ENCODE results near the gene HPDL. TPM values are rescaled to one million over a fixed set of nuclear protein-coding genes. Genes with fewer than 3 reads are reported as not detected.
A peak's percentile ranks its signal among the peaks of the same experiment; 100 is the strongest.

Gene HPDL
- total and polyA plus RNA-seq, 10 of the 15 experiments (the other 5 are each of a cell fraction or from before 2014, with no cell fraction given) = 1.3 to 75.5 (median 31.8) TPM

DNA sequence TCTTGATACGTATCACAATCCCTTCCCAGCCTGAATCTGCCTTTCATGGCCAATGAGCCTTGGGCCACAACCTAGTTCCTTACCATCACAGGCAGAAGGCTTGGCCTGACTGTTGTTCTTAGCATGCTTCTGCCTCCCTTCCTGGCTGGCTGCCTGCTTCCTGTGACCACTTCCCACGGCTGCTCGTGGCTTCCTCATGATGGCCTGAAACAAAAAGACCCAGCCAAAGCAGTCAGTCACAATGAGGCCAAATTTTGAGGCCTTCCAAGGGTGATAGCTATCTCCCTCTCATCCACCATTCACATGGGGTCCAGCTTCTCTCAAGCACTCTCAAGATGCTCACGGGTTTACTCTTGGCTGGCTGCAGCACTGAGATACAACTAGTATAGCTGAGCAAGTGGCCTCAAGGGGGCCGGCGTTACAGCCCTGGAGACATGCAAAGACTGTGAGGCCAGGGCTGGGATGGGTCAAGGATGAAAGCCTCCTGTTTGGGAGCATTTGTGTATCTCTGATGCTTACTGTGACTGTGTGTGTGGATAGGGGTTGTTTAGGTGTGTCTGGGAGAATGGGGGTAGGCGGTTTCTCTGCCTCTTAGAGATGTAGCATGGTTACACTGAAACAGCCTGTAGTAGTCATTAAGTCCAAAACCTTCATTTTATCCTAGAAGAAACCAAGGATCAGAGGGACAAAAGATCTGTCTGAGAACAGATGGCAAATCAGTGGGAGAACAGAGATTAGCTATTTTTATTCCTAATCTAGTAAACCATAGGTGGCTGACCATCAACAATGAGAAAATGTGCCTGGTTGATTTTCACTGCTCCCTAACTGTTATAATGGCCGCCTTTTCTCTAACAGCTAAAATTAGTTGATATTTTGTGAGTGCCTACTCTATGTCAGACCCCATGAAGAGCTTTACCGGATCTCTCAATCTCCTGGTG lies 7.9 kb downstream of the HPDL start:
- BruUV-seq (replicated peaks) = no TSS peak
- no peak for FAIRE-seq
- no peak for TF ChIP-seq SREBF1 (IDR thresholded peaks at IDR 0.05; ENCODE audit: low read length)
- no peak for TF ChIP-seq HDAC6 (IDR thresholded peaks at IDR 0.05; ENCODE audit: unreplicated experiment)
- no peak for TF ChIP-seq CBX3 (IDR thresholded peaks at IDR 0.05; ENCODE audit: borderline replicate concordance, low read depth)
- TF ChIP-seq FOXM1 (IDR thresholded peaks at IDR 0.05; ENCODE audit: low read depth, low read length) = no peak
- no peak for TF ChIP-seq SKIL (IDR thresholded peaks at IDR 0.05; ENCODE audit: low read depth, poor library complexity, severe bottlenecking)
- no peak for TF ChIP-seq JUND (IDR thresholded peaks at IDR 0.05; ENCODE audit: low read depth, low read length)
- TF ChIP-seq BMI1 (IDR thresholded peaks at IDR 0.05; ENCODE audit: borderline replicate concordance) = no peak
- TF ChIP-seq CBX5 (IDR thresholded peaks at IDR 0.05; ENCODE audit: low read depth) = no peak
- no peak for TF ChIP-seq KDM1A (IDR thresholded peaks at IDR 0.05; ENCODE audit: borderline replicate concordance)
- no peak for TF ChIP-seq FOS (IDR thresholded peaks at IDR 0.05; ENCODE audit: borderline replicate concordance, extremely low read depth, insufficient read length)
- no peak for TF ChIP-seq HDGF (IDR thresholded peaks at IDR 0.05)
- TF ChIP-seq NFYB (IDR thresholded peaks at IDR 0.05; ENCODE audit: insufficient read depth, low read depth, low read length) = no peak
- TF ChIP-seq, protein P1, sequence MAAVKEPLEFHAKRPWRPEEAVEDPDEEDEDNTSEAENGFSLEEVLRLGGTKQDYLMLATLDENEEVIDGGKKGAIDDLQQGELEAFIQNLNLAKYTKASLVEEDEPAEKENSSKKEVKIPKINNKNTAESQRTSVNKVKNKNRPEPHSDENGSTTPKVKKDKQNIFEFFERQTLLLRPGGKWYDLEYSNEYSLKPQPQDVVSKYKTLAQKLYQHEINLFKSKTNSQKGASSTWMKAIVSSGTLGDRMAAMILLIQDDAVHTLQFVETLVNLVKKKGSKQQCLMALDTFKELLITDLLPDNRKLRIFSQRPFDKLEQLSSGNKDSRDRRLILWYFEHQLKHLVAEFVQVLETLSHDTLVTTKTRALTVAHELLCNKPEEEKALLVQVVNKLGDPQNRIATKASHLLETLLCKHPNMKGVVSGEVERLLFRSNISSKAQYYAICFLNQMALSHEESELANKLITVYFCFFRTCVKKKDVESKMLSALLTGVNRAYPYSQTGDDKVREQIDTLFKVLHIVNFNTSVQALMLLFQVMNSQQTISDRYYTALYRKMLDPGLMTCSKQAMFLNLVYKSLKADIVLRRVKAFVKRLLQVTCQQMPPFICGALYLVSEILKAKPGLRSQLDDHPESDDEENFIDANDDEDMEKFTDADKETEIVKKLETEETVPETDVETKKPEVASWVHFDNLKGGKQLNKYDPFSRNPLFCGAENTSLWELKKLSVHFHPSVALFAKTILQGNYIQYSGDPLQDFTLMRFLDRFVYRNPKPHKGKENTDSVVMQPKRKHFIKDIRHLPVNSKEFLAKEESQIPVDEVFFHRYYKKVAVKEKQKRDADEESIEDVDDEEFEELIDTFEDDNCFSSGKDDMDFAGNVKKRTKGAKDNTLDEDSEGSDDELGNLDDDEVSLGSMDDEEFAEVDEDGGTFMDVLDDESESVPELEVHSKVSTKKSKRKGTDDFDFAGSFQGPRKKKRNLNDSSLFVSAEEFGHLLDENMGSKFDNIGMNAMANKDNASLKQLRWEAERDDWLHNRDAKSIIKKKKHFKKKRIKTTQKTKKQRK (IDR thresholded peaks at IDR 0.05; ENCODE audit: low read depth, low read length) = no peak
- no peak for TF ChIP-seq RAD51 (IDR thresholded peaks at IDR 0.05)
- TF ChIP-seq MLLT1 (IDR thresholded peaks at IDR 0.05) = no peak

More for the DNA sequence above, 7.9 kb downstream of the HPDL start:
- no peak overlapping the region; the same call in 1 of the 2 replicates for H2AFZ ChIP-seq (ENCODE audit: control insufficient read depth, low read depth, low read length)
- no peak overlapping the region for H3K9ac ChIP-seq (ENCODE audit: control insufficient read depth, insufficient read depth, low read length)
- in situ Hi-C loops (cut with MboI) (no loop called here), intact Hi-C loops (cut with micrococcal nuclease; ENCODE audit: unreplicated experiment) (no loop called here)
- H3K4me3 ChIP-seq = no peak overlapping the region
- H3K4me2 ChIP-seq (ENCODE audit: control insufficient read depth, insufficient read depth) = no peak overlapping the region
- DNase-seq (ENCODE audit: low read depth, low spot score) (no peak), ATAC-seq (0 out of 3 replicates have a peak, but pooled peaks have one; percentile 10)
- ChIA-PET POLR2A (interaction anchor here (1.8 kb wide), 1 partner anchor 10 kb away, joined by 5 read pairs; no protein-coding TSS in a partner anchor), RAD21 (ENCODE audit: unreplicated experiment) (no interaction called here), SMC1A (ENCODE audit: uncharacterized antibody, unreplicated experiment) (interaction anchor here (0.8 to 1.5 kb wide), 3 partner anchors 9 to 320 kb away, joined by 3 to 4 read pairs (median 3); no protein-coding TSS in a partner anchor), CTCF (interaction anchor here (0.5 kb wide), 1 partner anchor 409 kb away, joined by 3 read pairs; no protein-coding TSS in a partner anchor)
- no peaks in the 10 kb centered on the region for H3K9me3 ChIP-seq (replicated peaks; ENCODE audit: control insufficient read depth, insufficient read depth, low read length)
- no peak overlapping the region for H3K27ac ChIP-seq (ENCODE audit: control insufficient read depth, insufficient read depth)
- no peaks in the 10 kb centered on the region; the same call in 1 of the 2 replicates for H3K4me1 ChIP-seq (ENCODE audit: control insufficient read depth, insufficient read depth, low read length)
- no peaks in the 10 kb centered on the region for H4K20me1 ChIP-seq (ENCODE audit: control insufficient read depth, insufficient read depth)
- 42% methylated on average over 9 of the region's 9 CpGs for WGBS (ENCODE audit: insufficient coverage, insufficient replicate concordance, low lambda C conversion rate, missing lambda C conversion rate)
- H3K36me3 ChIP-seq (ENCODE audit: control insufficient read depth in 2 of 2, insufficient read depth in 2 of 2, low read length in 1 of 2) = peaks cover 0 to 10% of the 10 kb centered on the region in 2 experiments; a peak in 2 of 4 replicates
- no peaks in the 10 kb centered on the region for H3K27me3 ChIP-seq (replicated peaks in 1 of 2; ENCODE audit: control insufficient read depth in 2 of 2, insufficient read depth in 2 of 2, low read length in 1 of 2)
- H3K79me2 ChIP-seq (ENCODE audit: control insufficient read depth, insufficient read depth, low read length) = peaks cover 11% of the 10 kb centered on the region
